Loucy (cell line): ENCODE results near the gene PACRG.

ENCODE experiments used
- H2AFZ ChIP-seq: fragments of 200-600 bp; sonication (generic); 2 replicates; pipeline ENCODE4 v1.6.0; 2016; ENCODE audit warnings: antibody characterized with exemption, mild to moderate bottlenecking, low read length, moderate library complexity
- H3F3A ChIP-seq: fragments of 200-600 bp; 2 replicates; pipeline ENCODE4 v1.6.0; 2016; ENCODE audit warnings: antibody characterized with exemption, low read depth, mild to moderate bottlenecking
- H3K27me3 ChIP-seq: fragments of 200-600 bp; sonication (generic); 2 replicates; pipeline ENCODE4 v1.6.1; 2014; ENCODE audit warnings: low read length, mild to moderate bottlenecking; ENCODE audit not compliant: insufficient read depth, poor library complexity, severe bottlenecking
- H3K36me3 ChIP-seq: fragments of 200-600 bp; sonication (generic); 2 replicates; pipeline ENCODE4 v1.6.1; 2016; ENCODE audit warnings: low read length; ENCODE audit not compliant: insufficient read depth
- H3K4me1 ChIP-seq: fragments of 200-600 bp; sonication (generic); 2 replicates; pipeline ENCODE4 v1.5.1; 2014; ENCODE audit warnings: low read length, mild to moderate bottlenecking; ENCODE audit not compliant: insufficient read depth, poor library complexity, severe bottlenecking
- H3K4me2 ChIP-seq: fragments of 200-600 bp; sonication (generic); 2 replicates; pipeline ENCODE4 v1.6.0; 2014; ENCODE audit warnings: antibody characterized with exemption, low read length, low read depth, mild to moderate bottlenecking; ENCODE audit not compliant: poor library complexity, severe bottlenecking
- H3K4me3 ChIP-seq: fragments of 200-600 bp; sonication (generic); 2 replicates; pipeline ENCODE4 v1.5.1; 2014; ENCODE audit warnings: low read length, mild to moderate bottlenecking, mixed read lengths; ENCODE audit not compliant: poor library complexity, severe bottlenecking
- H3K79me2 ChIP-seq: fragments of 200-600 bp; sonication (generic); 2 replicates; pipeline ENCODE4 v1.6.1; 2014; ENCODE audit warnings: low read length; ENCODE audit not compliant: insufficient read depth
- H3K9ac ChIP-seq: fragments of 200-600 bp; sonication (generic); 2 replicates; pipeline ENCODE4 v1.6.0; 2014; ENCODE audit warnings: mild to moderate bottlenecking, low read depth, low read length, moderate library complexity; ENCODE audit not compliant: poor library complexity, severe bottlenecking
- H3K9me2 ChIP-seq: fragments of 200-600 bp; sonication (generic); replicated peaks from 2 replicates; pipeline ENCODE4 v1.6.1; 2016; ENCODE audit warnings: low read depth, low read length, mixed read lengths
- H3K9me3 ChIP-seq: fragments of 200-600 bp; sonication (generic); 2 replicates; pipeline ENCODE4 v1.6.1; 2014; ENCODE audit warnings: mild to moderate bottlenecking, antibody characterized with exemption, low read length, low read depth; ENCODE audit not compliant: insufficient read depth
- H4K20me1 ChIP-seq: fragments of 200-600 bp; sonication (generic); 2 replicates; pipeline ENCODE4 v1.6.0; 2014; ENCODE audit warnings: antibody characterized with exemption, low read length, mild to moderate bottlenecking; ENCODE audit not compliant: insufficient read depth, poor library complexity, severe bottlenecking
- EZH2phosphoT487 ChIP-seq: fragments of 200-600 bp; IDR thresholded peaks from 2 replicates; pipeline ENCODE4 v1.6.1; 2018; ENCODE audit warnings: antibody characterized with exemption, mild to moderate bottlenecking, moderate library complexity, borderline replicate concordance
- TF ChIP-seq, protein P1 (sequence below): fragments of 200-600 bp; sonication (generic); conservative IDR thresholded peaks from 2 replicates; pipeline ENCODE4 v1.5.1; 2014; ENCODE audit warnings: mild to moderate bottlenecking, antibody characterized with exemption, low read length

PACRG gene

DNA sequence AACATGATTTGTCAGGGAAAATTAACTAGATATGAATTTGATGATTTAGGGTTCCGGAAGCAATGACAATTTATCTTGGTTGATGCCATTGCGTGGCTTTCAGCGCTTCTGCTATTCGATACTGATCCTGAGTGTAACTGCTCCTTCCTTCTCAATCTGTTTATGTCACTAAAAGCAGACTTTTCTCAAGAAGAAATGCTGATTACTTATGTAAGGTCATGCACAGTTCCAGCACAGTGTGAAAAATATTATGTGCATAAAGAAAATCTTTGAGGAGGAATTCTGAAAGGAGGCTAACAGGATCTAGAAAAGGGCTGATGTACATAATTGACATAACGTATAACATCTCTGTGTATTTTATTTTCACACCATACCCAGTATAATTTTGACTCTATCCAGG, 336.6 kb downstream of the PACRG start:
- no peaks in the 10 kb centered on the region for H3K9me2 ChIP-seq
- H3K4me3 ChIP-seq, result no peak overlapping the region
- H3K79me2 ChIP-seq, result no peaks in the 10 kb centered on the region
- TF ChIP-seq, protein P1, sequence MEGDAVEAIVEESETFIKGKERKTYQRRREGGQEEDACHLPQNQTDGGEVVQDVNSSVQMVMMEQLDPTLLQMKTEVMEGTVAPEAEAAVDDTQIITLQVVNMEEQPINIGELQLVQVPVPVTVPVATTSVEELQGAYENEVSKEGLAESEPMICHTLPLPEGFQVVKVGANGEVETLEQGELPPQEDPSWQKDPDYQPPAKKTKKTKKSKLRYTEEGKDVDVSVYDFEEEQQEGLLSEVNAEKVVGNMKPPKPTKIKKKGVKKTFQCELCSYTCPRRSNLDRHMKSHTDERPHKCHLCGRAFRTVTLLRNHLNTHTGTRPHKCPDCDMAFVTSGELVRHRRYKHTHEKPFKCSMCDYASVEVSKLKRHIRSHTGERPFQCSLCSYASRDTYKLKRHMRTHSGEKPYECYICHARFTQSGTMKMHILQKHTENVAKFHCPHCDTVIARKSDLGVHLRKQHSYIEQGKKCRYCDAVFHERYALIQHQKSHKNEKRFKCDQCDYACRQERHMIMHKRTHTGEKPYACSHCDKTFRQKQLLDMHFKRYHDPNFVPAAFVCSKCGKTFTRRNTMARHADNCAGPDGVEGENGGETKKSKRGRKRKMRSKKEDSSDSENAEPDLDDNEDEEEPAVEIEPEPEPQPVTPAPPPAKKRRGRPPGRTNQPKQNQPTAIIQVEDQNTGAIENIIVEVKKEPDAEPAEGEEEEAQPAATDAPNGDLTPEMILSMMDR, result no peak
- no peak for TF ChIP-seq EZH2phosphoT487
- no peaks in the 10 kb centered on the region for H4K20me1 ChIP-seq
- no peaks in the 10 kb centered on the region for H3F3A ChIP-seq
- no peak overlapping the region for H3K9ac ChIP-seq
- no peaks in the 10 kb centered on the region for H3K36me3 ChIP-seq
- H3K27me3 ChIP-seq, result no peaks in the 10 kb centered on the region
- no peaks in the 10 kb centered on the region for H3K4me1 ChIP-seq
- H3K9me3 ChIP-seq, result peaks cover 4% of the 10 kb centered on the region; the same call in 1 of the 2 replicates
- no peak overlapping the region for H3K4me2 ChIP-seq
- no peak overlapping the region for H2AFZ ChIP-seq

DNA sequence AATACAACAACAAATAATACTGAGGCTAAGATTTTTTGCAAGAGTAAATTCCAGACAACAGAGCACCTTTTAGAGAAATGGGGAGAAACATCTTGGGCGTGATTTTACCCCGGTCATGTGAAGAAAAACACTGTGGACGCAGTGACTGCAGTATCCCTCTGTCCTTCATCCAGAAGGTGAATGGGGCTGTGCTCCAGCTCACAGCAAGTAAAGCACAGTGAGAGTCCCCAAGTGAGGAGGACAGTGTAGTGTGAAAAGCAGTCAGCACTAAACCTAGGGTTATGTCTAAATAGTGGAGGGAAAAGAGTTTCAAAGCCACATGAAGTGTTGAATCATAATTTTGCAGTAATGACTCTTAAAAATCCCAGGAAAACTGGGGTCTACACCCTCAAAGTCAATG, 338.4 kb downstream of the PACRG start:
- no peak for TF ChIP-seq EZH2phosphoT487
- TF ChIP-seq, protein P1, result no peak
- no peaks in the 10 kb centered on the region for H3K36me3 ChIP-seq
- H3K9me2 ChIP-seq, result no peaks in the 10 kb centered on the region
- no peak overlapping the region for H3K9ac ChIP-seq
- H3K9me3 ChIP-seq, result peaks cover 4% of the 10 kb centered on the region; the same call in 1 of the 2 replicates
- no peaks in the 10 kb centered on the region for H4K20me1 ChIP-seq
- no peaks in the 10 kb centered on the region for H3K4me1 ChIP-seq
- H3K27me3 ChIP-seq, result no peaks in the 10 kb centered on the region
- no peaks in the 10 kb centered on the region for H3K79me2 ChIP-seq
- H3F3A ChIP-seq, result no peaks in the 10 kb centered on the region
- no peak overlapping the region for H2AFZ ChIP-seq
- no peak overlapping the region for H3K4me2 ChIP-seq
- H3K4me3 ChIP-seq, result no peak overlapping the region

DNA sequence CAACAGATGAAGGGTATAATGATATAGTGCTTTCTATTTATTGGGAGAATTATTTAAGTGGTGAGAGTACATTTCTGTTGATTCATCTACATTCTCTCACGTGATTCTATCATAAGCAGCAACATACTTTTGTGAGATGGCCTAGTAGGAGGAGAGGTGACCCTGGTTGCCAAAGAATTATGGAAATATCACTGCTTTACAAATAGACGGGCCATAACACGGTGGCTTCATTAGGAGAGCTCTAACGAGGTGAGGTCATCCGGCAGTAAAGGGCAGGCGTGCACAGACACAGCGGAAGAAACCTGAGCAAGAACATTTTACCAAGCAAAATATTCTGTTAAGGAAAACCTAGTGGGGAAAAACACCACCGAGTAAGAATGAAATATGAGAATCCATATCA, 349.4 kb downstream of the PACRG start:
- H3K9me2 ChIP-seq, result no peaks in the 10 kb centered on the region
- no peak overlapping the region for H3K4me3 ChIP-seq
- H3K79me2 ChIP-seq, result no peaks in the 10 kb centered on the region
- no peak overlapping the region for H2AFZ ChIP-seq
- no peaks in the 10 kb centered on the region for H3K36me3 ChIP-seq
- H3K9me3 ChIP-seq, result no peaks in the 10 kb centered on the region
- no peak overlapping the region for H3K9ac ChIP-seq
- H3F3A ChIP-seq, result no peaks in the 10 kb centered on the region
- TF ChIP-seq EZH2phosphoT487, result no peak
- TF ChIP-seq, protein P1, result no peak
- no peaks in the 10 kb centered on the region for H3K4me1 ChIP-seq
- no peaks in the 10 kb centered on the region for H4K20me1 ChIP-seq
- H3K4me2 ChIP-seq, result no peak overlapping the region
- H3K27me3 ChIP-seq, result no peaks in the 10 kb centered on the region
